WTC11 (cell line): Measurements from ENCODE around the gene NEO1. TPM values are rescaled to one million over a fixed set of nuclear protein-coding genes. Genes with fewer than 3 reads are reported as not detected.

Experiments used
- ATAC-seq: fragments of 200-7000 bp; cut with Tn5 transposase; 2 replicates; pipeline ENCODE4 v1.10.0; 2021; ENCODE audit warnings: mild to moderate bottlenecking, moderate library complexity
- CTCF ChIA-PET: fragments of 300-600 bp; sonication (Branson Sonifier 250); formaldehyde crosslinking; loops from one replicate; lab custom pipeline; 2021; ENCODE audit warnings: antibody characterized with exemption; lab: Charles Lee
- POLR2A ChIA-PET: fragments of 350-600 bp; sonication (Branson Sonifier 250); formaldehyde crosslinking; loops from one replicate; lab custom pipeline; 2021; ENCODE audit warnings: antibody characterized with exemption; lab: Charles Lee
- DNase-seq: peaks from one replicate; pipeline ENCODE4 v3.0.0; 2021; ENCODE audit warnings: low spot score
- H3K27ac Mint-ChIP-seq: 2 replicates; pipeline ENCODE4 v1.8.0; 2021; ENCODE audit warnings: mixed read lengths
- H3K27me3 Mint-ChIP-seq: 2 replicates; pipeline ENCODE4 v1.8.0; 2021; ENCODE audit warnings: low read depth, mild to moderate bottlenecking, moderate library complexity, mixed read lengths
- H3K36me3 Mint-ChIP-seq: 2 replicates; pipeline ENCODE4 v1.8.0; 2021; ENCODE audit warnings: mixed read lengths
- H3K4me1 Mint-ChIP-seq: 2 replicates; pipeline ENCODE4 v1.8.0; 2022; ENCODE audit warnings: mixed read lengths
- H3K4me3 Mint-ChIP-seq: 2 replicates; pipeline ENCODE4 v1.8.0; 2021; ENCODE audit warnings: mild to moderate bottlenecking, moderate library complexity, mixed read lengths
- H3K9me3 Mint-ChIP-seq: 2 replicates; pipeline ENCODE4 v1.8.0; 2021; ENCODE audit warnings: mixed read lengths
- ARID4B ChIP-seq: sonication (generic); formaldehyde crosslinking; IDR thresholded peaks from 2 replicates; pipeline ENCODE4 v1.8.0; 2023; ENCODE audit warnings: missing genetic modification reagents, mild to moderate bottlenecking, borderline replicate concordance
- ATF2 ChIP-seq: sonication (generic); formaldehyde crosslinking; IDR thresholded peaks from 2 replicates; pipeline ENCODE4 v1.8.1; 2022; ENCODE audit warnings: low read depth, missing genetic modification reagents, borderline replicate concordance
- ERG ChIP-seq: fragments of 250-450 bp; sonication (Bioruptor Pico); IDR thresholded peaks from 2 replicates; pipeline ENCODE4 v1.8.0; 2021; ENCODE audit warnings: mild to moderate bottlenecking
- FOXJ3 ChIP-seq: sonication (generic); formaldehyde crosslinking; IDR thresholded peaks from 2 replicates; pipeline ENCODE4 v1.9.0; 2021; ENCODE audit warnings: missing genetic modification reagents, mild to moderate bottlenecking, borderline replicate concordance
- GABPB1 ChIP-seq: sonication (generic); formaldehyde crosslinking; IDR thresholded peaks from 2 replicates; pipeline ENCODE4 v1.8.1; 2023; ENCODE audit warnings: mild to moderate bottlenecking, missing genetic modification reagents
- GRHL2 ChIP-seq: fragments of 250-450 bp; sonication (Bioruptor Pico); IDR thresholded peaks from 2 replicates; pipeline ENCODE4 v1.8.0; 2022; ENCODE audit warnings: mild to moderate bottlenecking, moderate library complexity; ENCODE audit not compliant: insufficient replicate concordance, severe bottlenecking
- MAX ChIP-seq: sonication (generic); formaldehyde crosslinking; IDR thresholded peaks from 2 replicates; pipeline ENCODE4 v1.8.0; 2022; ENCODE audit warnings: mild to moderate bottlenecking, missing genetic modification reagents
- MYBL2 ChIP-seq: sonication (generic); formaldehyde crosslinking; IDR thresholded peaks from 2 replicates; pipeline ENCODE4 v1.8.1; 2023; ENCODE audit warnings: mild to moderate bottlenecking, moderate library complexity, missing genetic modification reagents
- NR2C2 ChIP-seq: sonication (generic); formaldehyde crosslinking; IDR thresholded peaks from 2 replicates; pipeline ENCODE4 v1.8.0; 2022; ENCODE audit warnings: mild to moderate bottlenecking, missing genetic modification reagents
- OVOL2 ChIP-seq: fragments of 250-450 bp; sonication (Bioruptor Pico); IDR thresholded peaks from 2 replicates; pipeline ENCODE4 v1.9.0; 2021; ENCODE audit warnings: mild to moderate bottlenecking, borderline replicate concordance
- PRDM15 ChIP-seq: sonication (generic); formaldehyde crosslinking; IDR thresholded peaks from 2 replicates; pipeline ENCODE4 v1.8.0; 2022; ENCODE audit warnings: missing genetic modification reagents
- SMAD3 ChIP-seq: sonication (generic); formaldehyde crosslinking; IDR thresholded peaks from 2 replicates; pipeline ENCODE4 v1.8.0; 2022; ENCODE audit warnings: missing genetic modification reagents, mild to moderate bottlenecking, borderline replicate concordance
- SP1 ChIP-seq: sonication (generic); formaldehyde crosslinking; conservative IDR thresholded peaks from 2 replicates; pipeline ENCODE4 v1.8.1; 2022; ENCODE audit warnings: missing genetic modification reagents
- TEAD4 ChIP-seq: sonication (generic); formaldehyde crosslinking; IDR thresholded peaks from 2 replicates; pipeline ENCODE4 v1.8.0; 2022; ENCODE audit warnings: mild to moderate bottlenecking, missing genetic modification reagents
- ZNF138 ChIP-seq: sonication (generic); formaldehyde crosslinking; conservative IDR thresholded peaks from 2 replicates; pipeline ENCODE4 v1.8.1; 2022; ENCODE audit warnings: mild to moderate bottlenecking, moderate library complexity, missing genetic modification reagents
- total RNA-seq: library from RNA; stranded (reverse); gene quantifications from 3 replicates; pipeline ENCODE4 v1.2.3, GENCODE V29; 2021
- TF ChIP-seq, protein P1 (sequence below): fragments of 250-450 bp; sonication (Bioruptor Pico); IDR thresholded peaks from 2 replicates; pipeline ENCODE4 v1.9.0; 2021; ENCODE audit warnings: mild to moderate bottlenecking
- TF ChIP-seq, protein P2 (sequence below): sonication (generic); formaldehyde crosslinking; IDR thresholded peaks from 2 replicates; pipeline ENCODE4 v1.8.1; 2022; ENCODE audit warnings: low read depth, mild to moderate bottlenecking, moderate library complexity, missing genetic modification reagents, borderline replicate concordance

NEO1 gene
- total RNA-seq, 1 experiment from 2014 or later: 37.1 TPM

GRCh38 chr15:73190189-73190601 lies 137.9 kb downstream of the NEO1 start:
- ATAC-seq: no peak
- Mint-ChIP-seq H3K4me3 (no peak overlapping the region), H3K36me3 (no peaks in the 10 kb centered on the region; the same call in 1 of the 2 replicates), H3K9me3 (no peaks in the 10 kb centered on the region)
- TF ChIP-seq, protein P1, sequence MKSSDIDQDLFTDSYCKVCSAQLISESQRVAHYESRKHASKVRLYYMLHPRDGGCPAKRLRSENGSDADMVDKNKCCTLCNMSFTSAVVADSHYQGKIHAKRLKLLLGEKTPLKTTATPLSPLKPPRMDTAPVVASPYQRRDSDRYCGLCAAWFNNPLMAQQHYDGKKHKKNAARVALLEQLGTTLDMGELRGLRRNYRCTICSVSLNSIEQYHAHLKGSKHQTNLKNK (CRISPR knock-in tag): no peak
- no peak for TF ChIP-seq MYBL2 (CRISPR knock-in tag)
- TF ChIP-seq, all 79 proteins: peak for 0
- CTCF ChIA-PET: no interaction called here
- no peak overlapping the region for H3K27ac Mint-ChIP-seq
- POLR2A ChIA-PET: no interaction called here
- no peaks in the 10 kb centered on the region for H3K27me3 Mint-ChIP-seq
- no peaks in the 10 kb centered on the region for H3K4me1 Mint-ChIP-seq
- no peak for DNase-seq

DNA sequence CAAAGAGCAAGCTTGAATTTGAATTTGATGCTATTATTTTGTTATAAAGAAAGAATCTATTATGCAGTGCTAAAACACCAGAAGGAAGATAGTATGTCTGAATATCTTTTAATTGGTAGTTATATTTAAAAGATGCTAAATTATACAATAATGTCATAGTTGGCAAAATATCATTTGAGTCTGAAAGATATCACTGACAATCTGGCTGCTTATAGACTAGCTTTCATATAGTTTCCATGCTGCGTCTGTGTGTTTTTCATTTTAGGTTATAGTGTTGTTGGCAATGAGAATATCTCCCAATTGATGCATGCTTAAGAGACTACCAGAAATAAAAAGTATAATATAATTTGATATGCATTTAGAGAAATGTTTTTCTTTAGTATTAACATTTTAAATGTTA lies 142.9 kb downstream of the NEO1 start:
- ATAC-seq (no peak), DNase-seq (no peak)
- H3K27me3 Mint-ChIP-seq: no peaks in the 10 kb centered on the region
- ChIA-PET CTCF (no interaction called here), POLR2A (no interaction called here)
- no peak overlapping the region for H3K4me3 Mint-ChIP-seq
- H3K4me1 Mint-ChIP-seq: no peaks in the 10 kb centered on the region
- H3K9me3 Mint-ChIP-seq: no peaks in the 10 kb centered on the region; the same call in 1 of the 2 replicates
- no peak overlapping the region for H3K27ac Mint-ChIP-seq
- TF ChIP-seq, protein P2, sequence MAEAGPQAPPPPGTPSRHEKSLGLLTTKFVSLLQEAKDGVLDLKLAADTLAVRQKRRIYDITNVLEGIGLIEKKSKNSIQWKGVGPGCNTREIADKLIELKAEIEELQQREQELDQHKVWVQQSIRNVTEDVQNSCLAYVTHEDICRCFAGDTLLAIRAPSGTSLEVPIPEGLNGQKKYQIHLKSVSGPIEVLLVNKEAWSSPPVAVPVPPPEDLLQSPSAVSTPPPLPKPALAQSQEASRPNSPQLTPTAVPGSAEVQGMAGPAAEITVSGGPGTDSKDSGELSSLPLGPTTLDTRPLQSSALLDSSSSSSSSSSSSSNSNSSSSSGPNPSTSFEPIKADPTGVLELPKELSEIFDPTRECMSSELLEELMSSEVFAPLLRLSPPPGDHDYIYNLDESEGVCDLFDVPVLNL: no peak
- peaks cover 6% of the 10 kb centered on the region; the same call in 1 of the 2 replicates for H3K36me3 Mint-ChIP-seq

DNA sequence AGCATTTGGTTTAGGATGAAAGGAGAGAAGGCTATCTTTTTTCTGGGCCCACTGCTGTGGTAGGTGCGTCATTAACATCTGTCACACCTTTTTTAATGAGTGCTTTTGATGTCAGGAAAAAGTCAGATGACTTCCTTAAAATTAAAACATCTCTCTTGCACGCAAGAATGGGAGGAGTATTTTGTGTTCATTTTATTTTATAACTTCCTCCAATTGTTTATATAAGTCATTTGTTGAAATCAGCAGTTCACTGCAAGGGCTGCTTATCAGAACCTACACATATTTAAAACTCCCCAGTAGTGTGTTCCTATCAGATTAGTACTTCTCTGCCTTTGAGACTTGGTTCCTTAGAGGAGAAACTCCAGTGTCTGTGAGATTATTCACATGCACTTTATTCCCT lies 143.8 kb downstream of the NEO1 start:
- Mint-ChIP-seq H3K27ac (no peak overlapping the region), H3K27me3 (no peaks in the 10 kb centered on the region), H3K9me3 (no peaks in the 10 kb centered on the region; the same call in 1 of the 2 replicates), H3K36me3 (peaks cover 6% of the 10 kb centered on the region; the same call in 1 of the 2 replicates), H3K4me1 (no peaks in the 10 kb centered on the region), H3K4me3 (no peak overlapping the region)
- ChIA-PET POLR2A (no interaction called here), CTCF (no interaction called here)
- no peak for DNase-seq
- no peak for ATAC-seq
- TF ChIP-seq SMAD3 (CRISPR knock-in tag) (no peak), OVOL2 (CRISPR knock-in tag) (no peak), ERG (CRISPR knock-in tag) (no peak), NR2C2 (CRISPR knock-in tag) (no peak), GRHL2 (CRISPR knock-in tag) (no peak), ARID4B (CRISPR knock-in tag) (no peak), MAX (no peak), ZNF138 (CRISPR knock-in tag) (no peak), SP1 (CRISPR knock-in tag) (no peak), TEAD4 (CRISPR knock-in tag) (no peak), FOXJ3 (CRISPR knock-in tag) (no peak), GABPB1 (CRISPR knock-in tag) (no peak), ATF2 (no peak), PRDM15 (CRISPR knock-in tag) (no peak)
